Measurements from ENCODE around the gene CACUL1.

The CACUL1 gene

GRCh38 chr10:118720685-118721538, 33.9 kb downstream of the CACUL1 start:
- H3K9me3 ChIP-seq = no peaks in the 10 kb centered on the region
- peaks cover 0 to 14% of the 10 kb centered on the region in 2 experiments for H3K4me1 ChIP-seq (ENCODE audit: control insufficient read depth in 1 of 2, insufficient read depth in 1 of 2, low read depth in 1 of 2, low read length in 1 of 2)
- H3K36me3 ChIP-seq = peaks cover 17% of the 10 kb centered on the region
- H3K4me3 ChIP-seq (ENCODE audit: low read depth in 1 of 2, low read length in 1 of 2) = no peak overlapping the region
- no peaks in the 10 kb centered on the region for H3K27me3 ChIP-seq
- TF ChIP-seq, protein P1, sequence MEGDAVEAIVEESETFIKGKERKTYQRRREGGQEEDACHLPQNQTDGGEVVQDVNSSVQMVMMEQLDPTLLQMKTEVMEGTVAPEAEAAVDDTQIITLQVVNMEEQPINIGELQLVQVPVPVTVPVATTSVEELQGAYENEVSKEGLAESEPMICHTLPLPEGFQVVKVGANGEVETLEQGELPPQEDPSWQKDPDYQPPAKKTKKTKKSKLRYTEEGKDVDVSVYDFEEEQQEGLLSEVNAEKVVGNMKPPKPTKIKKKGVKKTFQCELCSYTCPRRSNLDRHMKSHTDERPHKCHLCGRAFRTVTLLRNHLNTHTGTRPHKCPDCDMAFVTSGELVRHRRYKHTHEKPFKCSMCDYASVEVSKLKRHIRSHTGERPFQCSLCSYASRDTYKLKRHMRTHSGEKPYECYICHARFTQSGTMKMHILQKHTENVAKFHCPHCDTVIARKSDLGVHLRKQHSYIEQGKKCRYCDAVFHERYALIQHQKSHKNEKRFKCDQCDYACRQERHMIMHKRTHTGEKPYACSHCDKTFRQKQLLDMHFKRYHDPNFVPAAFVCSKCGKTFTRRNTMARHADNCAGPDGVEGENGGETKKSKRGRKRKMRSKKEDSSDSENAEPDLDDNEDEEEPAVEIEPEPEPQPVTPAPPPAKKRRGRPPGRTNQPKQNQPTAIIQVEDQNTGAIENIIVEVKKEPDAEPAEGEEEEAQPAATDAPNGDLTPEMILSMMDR (IDR thresholded peaks at IDR 0.05) = peak; percentile 87
- H3K27ac ChIP-seq = peak overlapping the region; percentile 62

DNA sequence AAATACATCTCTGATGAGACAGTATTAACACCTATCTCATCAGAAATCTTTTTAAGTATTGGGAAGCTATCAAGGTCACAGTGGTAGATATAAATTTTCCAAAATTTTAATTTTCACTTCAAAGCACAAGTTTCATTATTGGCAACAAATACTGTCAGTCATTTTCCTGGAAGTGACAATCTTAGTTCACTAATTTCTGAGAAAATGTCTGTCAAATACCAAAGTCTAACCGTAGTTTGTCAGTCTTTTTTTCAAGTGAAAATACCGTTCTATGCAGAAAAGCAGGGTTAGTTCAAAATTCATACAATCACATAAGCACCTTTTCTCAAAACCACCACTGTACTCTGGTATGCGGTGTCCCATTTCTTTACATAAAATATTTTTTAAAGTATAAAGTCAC, 40.4 kb downstream of the CACUL1 start:
- H3K36me3 ChIP-seq = peaks cover 33% of the 10 kb centered on the region
- TF ChIP-seq, protein P1 (IDR thresholded peaks at IDR 0.05) = no peak
- H3K27ac ChIP-seq = no peak overlapping the region
- H3K9me3 ChIP-seq = no peaks in the 10 kb centered on the region
- no peaks in the 10 kb centered on the region for H3K4me1 ChIP-seq (ENCODE audit: control insufficient read depth in 1 of 2, insufficient read depth in 1 of 2, low read depth in 1 of 2, low read length in 1 of 2)
- no peaks in the 10 kb centered on the region for H3K27me3 ChIP-seq
- no peak overlapping the region for H3K4me3 ChIP-seq (ENCODE audit: low read depth in 1 of 2, low read length in 1 of 2)

- TF ChIP-seq, protein P1 (IDR thresholded peaks at IDR 0.05) = no peak
- no peaks in the 10 kb centered on the region for H3K4me1 ChIP-seq (ENCODE audit: control insufficient read depth in 1 of 2, insufficient read depth in 1 of 2, low read depth in 1 of 2, low read length in 1 of 2)
- H3K4me3 ChIP-seq (ENCODE audit: low read depth in 1 of 2, low read length in 1 of 2) = no peak overlapping the region
- H3K36me3 ChIP-seq = peaks cover 30% of the 10 kb centered on the region
- no peaks in the 10 kb centered on the region for H3K27me3 ChIP-seq
- H3K9me3 ChIP-seq = no peaks in the 10 kb centered on the region
- H3K27ac ChIP-seq = no peak overlapping the region
Measured at GRCh38 chr10:118712930-118713634, 41.7 kb downstream of the CACUL1 start.

DNA sequence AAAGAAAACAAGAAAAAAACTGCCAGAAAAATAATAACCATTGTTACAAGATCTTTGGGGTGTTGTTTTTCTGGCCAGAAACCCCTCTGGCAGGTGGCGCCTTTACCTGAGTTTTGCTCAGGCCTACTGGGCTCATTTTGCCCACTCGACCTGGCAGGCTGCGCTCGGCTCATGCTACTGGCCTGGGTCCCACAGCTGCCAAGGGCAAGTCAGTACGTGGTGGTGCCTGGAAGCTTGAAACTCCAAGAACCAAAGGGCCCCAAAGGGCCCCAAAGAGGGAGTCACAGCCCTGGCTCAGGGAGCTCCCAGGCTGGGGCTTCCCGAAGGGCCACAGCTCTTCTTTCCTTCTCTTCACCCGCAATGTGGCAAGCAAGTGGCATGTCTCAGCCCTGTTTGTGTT, 42.7 kb downstream of the CACUL1 start:
- TF ChIP-seq, protein P1 (IDR thresholded peaks at IDR 0.05) = no peak
- no peaks in the 10 kb centered on the region for H3K4me1 ChIP-seq (ENCODE audit: control insufficient read depth in 1 of 2, insufficient read depth in 1 of 2, low read depth in 1 of 2, low read length in 1 of 2)
- H3K27me3 ChIP-seq = no peaks in the 10 kb centered on the region
- no peaks in the 10 kb centered on the region for H3K9me3 ChIP-seq
- peaks cover 26% of the 10 kb centered on the region for H3K36me3 ChIP-seq
- H3K4me3 ChIP-seq (ENCODE audit: low read depth in 1 of 2, low read length in 1 of 2) = no peak overlapping the region
- peak overlapping the region; percentile 26 for H3K27ac ChIP-seq

- H3K27ac ChIP-seq = no peak overlapping the region
- no peak overlapping the region for H3K4me3 ChIP-seq (ENCODE audit: low read depth in 1 of 2, low read length in 1 of 2)
- H3K27me3 ChIP-seq = no peaks in the 10 kb centered on the region
- H3K9me3 ChIP-seq = no peaks in the 10 kb centered on the region
- TF ChIP-seq, protein P1 (IDR thresholded peaks at IDR 0.05) = no peak
- no peaks in the 10 kb centered on the region for H3K4me1 ChIP-seq (ENCODE audit: control insufficient read depth in 1 of 2, insufficient read depth in 1 of 2, low read depth in 1 of 2, low read length in 1 of 2)
- H3K36me3 ChIP-seq = peaks cover 33% of the 10 kb centered on the region
Measured at GRCh38 chr10:118710487-118710886, 44.3 kb downstream of the CACUL1 start.

Measured in neutrophil (primary cell).